ENCODE results near the gene ZNF888. TPM values are rescaled to one million over a fixed set of nuclear protein-coding genes. Genes with fewer than 3 reads are reported as not detected.

ZNF888 gene
- total and polyA plus RNA-seq, 9 of the 15 experiments (the other 6 are each of a cell fraction or from before 2014, with no cell fraction given) = 1.6 to 13.3 (median 9.9) TPM

- no peak for TF ChIP-seq RBM17 (IDR thresholded peaks at IDR 0.05; ENCODE audit: borderline replicate concordance, low read depth, low read length)
- TF ChIP-seq DIDO1 (tag; IDR thresholded peaks at IDR 0.05; ENCODE audit: low read depth) = peak; percentile 62; the same call in 1 of the 2 replicates
- TF ChIP-seq ZNF184 (CRISPR knock-in tag; IDR thresholded peaks at IDR 0.05) = no peak
- TF ChIP-seq BCLAF1 (IDR thresholded peaks at IDR 0.05; ENCODE audit: borderline replicate concordance in 1 of 2, control insufficient read depth in 1 of 2, low read depth in 2 of 2, low read length in 1 of 2) = no peak
- TF ChIP-seq ZNF253 (CRISPR knock-in tag; conservative IDR thresholded peaks at IDR 0.05) = no peak
- TF ChIP-seq ZNF695 (CRISPR knock-in tag; IDR thresholded peaks at IDR 0.05) = no peak
- TF ChIP-seq MED1 (CRISPR knock-in tag; IDR thresholded peaks at IDR 0.05; ENCODE audit: borderline replicate concordance) = no peak
- no peak for TF ChIP-seq ZNF77 (CRISPR knock-in tag; IDR thresholded peaks at IDR 0.05)
- TF ChIP-seq ADNP (tag; IDR thresholded peaks at IDR 0.05) = no peak
- no peak for TF ChIP-seq NKRF (IDR thresholded peaks at IDR 0.05; ENCODE audit: borderline replicate concordance)
- peak; percentile 9; the same call in 1 of the 2 replicates for TF ChIP-seq ERF (CRISPR knock-in tag; IDR thresholded peaks at IDR 0.05)
- no peak for TF ChIP-seq ZSCAN32 (CRISPR knock-in tag; IDR thresholded peaks at IDR 0.05)
- TF ChIP-seq ATF6 (CRISPR knock-in tag; IDR thresholded peaks at IDR 0.05) = peak; percentile 80; the same call in 1 of the 2 replicates
- TF ChIP-seq POLR3A (IDR thresholded peaks at IDR 0.05; ENCODE audit: borderline replicate concordance, extremely low read depth, insufficient read depth, insufficient read length) = no peak
- TF ChIP-seq MCM2 (IDR thresholded peaks at IDR 0.05; ENCODE audit: low read depth) = no peak
- 0 out of 2 replicates have a peak, but pooled peaks have one; percentile 71 for TF ChIP-seq PTBP1 (IDR thresholded peaks at IDR 0.05; ENCODE audit: low read depth, low read length)
- no peak for TF ChIP-seq ZNF212 (CRISPR knock-in tag; IDR thresholded peaks at IDR 0.05)
- no peak for TF ChIP-seq SFPQ (IDR thresholded peaks at IDR 0.05; ENCODE audit: low read depth, low read length)
These were observed 13.1 kb upstream of the ZNF888 start (continued) for GRCh38 chr19:52936151-52936953.
